RWPE2 (cell line): Measurements from ENCODE around the gene SLC15A4.
"Not testable (repeated sequence)": the region's sequence is repeated elsewhere in the genome, so short reads cannot be mapped to it uniquely, and the experiment has no call there.

ENCODE experiments used
- ATAC-seq: fragments of 200-7000 bp; cut with Tn5 transposase; 3 replicates; pipeline ENCODE4 v1.9.1; 2021; ENCODE audit warnings: low read depth
- DNase-seq: peaks from one replicate; pipeline ENCODE4 v3.0.0-alpha.2; 2020; ENCODE audit warnings: low spot score
- H3K27ac ChIP-seq: fragments of 450-650 bp; 2 replicates; pipeline ENCODE4 v1.5.1; 2017; ENCODE audit warnings: mild to moderate bottlenecking; ENCODE audit not compliant: poor library complexity, severe bottlenecking
- H3K27me3 ChIP-seq: fragments of 250-450 bp; sonication (Bioruptor Pico); 2 replicates; pipeline ENCODE4 v1.5.1; 2021; ENCODE audit warnings: mild to moderate bottlenecking, moderate library complexity; ENCODE audit not compliant: insufficient read depth, poor library complexity, severe bottlenecking
- H3K36me3 ChIP-seq: fragments of 250-450 bp; sonication (Bioruptor Pico); 2 replicates; pipeline ENCODE4 v1.5.1; 2020; ENCODE audit warnings: low read depth, mild to moderate bottlenecking, moderate library complexity
- H3K4me1 ChIP-seq: fragments of 250-450 bp; sonication (Bioruptor Pico); 2 replicates; pipeline ENCODE4 v1.5.1; 2021; ENCODE audit warnings: mild to moderate bottlenecking, moderate library complexity; ENCODE audit not compliant: insufficient read depth, poor library complexity, severe bottlenecking
- H3K4me3 ChIP-seq: fragments of 250-450 bp; sonication (Bioruptor Pico); 2 replicates; pipeline ENCODE4 v1.5.1; 2021; ENCODE audit warnings: mild to moderate bottlenecking, moderate library complexity; ENCODE audit not compliant: severe bottlenecking
- H3K9me3 ChIP-seq: fragments of 250-450 bp; sonication (Bioruptor Pico); 2 replicates; pipeline ENCODE4 v1.5.1; 2021; ENCODE audit warnings: mild to moderate bottlenecking, moderate library complexity; ENCODE audit not compliant: severe bottlenecking
- TF ChIP-seq, protein P1 (sequence below): fragments of 450-650 bp; IDR thresholded peaks from one replicate; pipeline ENCODE4 v1.5.1; 2017; ENCODE audit warnings: mild to moderate bottlenecking, moderate library complexity; ENCODE audit not compliant: poor library complexity, severe bottlenecking

Gene SLC15A4

DNA sequence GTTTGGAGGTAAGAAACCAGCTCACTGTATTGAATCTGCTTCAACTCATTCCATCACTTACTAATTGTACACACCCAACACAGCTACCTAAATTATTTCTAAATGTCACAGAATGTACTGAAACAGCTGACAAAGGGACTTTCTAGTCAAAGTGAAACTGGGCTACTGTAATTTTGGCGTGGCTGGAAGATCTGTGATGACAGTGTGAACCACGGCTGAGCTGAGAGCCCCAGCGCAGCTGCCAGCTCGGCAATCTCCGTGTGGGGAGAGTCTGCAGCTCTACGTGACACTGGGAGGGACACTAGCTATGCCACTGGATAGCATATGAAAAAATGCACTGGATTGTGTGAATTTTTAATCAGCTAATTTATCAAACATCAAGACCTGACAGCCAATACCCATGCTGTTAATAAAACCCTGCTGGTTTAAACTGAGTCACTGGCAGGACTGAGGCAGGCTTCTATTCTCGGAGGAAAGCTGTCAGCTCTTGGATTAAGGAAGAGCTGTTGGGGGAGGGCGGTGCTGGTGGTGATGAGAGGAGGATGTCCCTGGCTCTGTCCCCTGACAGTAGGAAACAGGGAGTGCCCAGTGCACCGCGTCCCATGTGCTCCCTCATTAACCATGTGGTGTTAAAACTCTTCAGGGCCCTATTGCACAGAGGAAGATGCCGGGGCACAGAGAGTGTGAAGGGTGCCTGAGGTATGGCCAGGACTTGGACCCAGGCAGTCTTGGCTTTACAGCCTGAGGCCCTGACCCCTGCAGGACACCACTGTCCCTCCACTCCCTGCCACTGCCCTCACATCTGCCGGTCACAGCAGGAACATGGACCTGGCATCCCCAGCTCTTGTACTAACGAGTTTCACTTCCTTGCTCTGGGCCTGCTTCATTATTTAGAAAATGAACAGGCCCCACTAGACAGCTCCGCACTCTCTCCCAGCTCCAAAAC is 13.3 kb downstream of the SLC15A4 start:
- H3K27me3 ChIP-seq, result no peaks in the 10 kb centered on the region
- TF ChIP-seq, protein P1, sequence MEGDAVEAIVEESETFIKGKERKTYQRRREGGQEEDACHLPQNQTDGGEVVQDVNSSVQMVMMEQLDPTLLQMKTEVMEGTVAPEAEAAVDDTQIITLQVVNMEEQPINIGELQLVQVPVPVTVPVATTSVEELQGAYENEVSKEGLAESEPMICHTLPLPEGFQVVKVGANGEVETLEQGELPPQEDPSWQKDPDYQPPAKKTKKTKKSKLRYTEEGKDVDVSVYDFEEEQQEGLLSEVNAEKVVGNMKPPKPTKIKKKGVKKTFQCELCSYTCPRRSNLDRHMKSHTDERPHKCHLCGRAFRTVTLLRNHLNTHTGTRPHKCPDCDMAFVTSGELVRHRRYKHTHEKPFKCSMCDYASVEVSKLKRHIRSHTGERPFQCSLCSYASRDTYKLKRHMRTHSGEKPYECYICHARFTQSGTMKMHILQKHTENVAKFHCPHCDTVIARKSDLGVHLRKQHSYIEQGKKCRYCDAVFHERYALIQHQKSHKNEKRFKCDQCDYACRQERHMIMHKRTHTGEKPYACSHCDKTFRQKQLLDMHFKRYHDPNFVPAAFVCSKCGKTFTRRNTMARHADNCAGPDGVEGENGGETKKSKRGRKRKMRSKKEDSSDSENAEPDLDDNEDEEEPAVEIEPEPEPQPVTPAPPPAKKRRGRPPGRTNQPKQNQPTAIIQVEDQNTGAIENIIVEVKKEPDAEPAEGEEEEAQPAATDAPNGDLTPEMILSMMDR, result no peak
- H3K4me3 ChIP-seq, result no peak overlapping the region
- no peak overlapping the region for H3K27ac ChIP-seq
- H3K4me1 ChIP-seq, result no peaks in the 10 kb centered on the region
- H3K36me3 ChIP-seq, result peaks cover 78% of the 10 kb centered on the region
- no peaks in the 10 kb centered on the region for H3K9me3 ChIP-seq
- ATAC-seq (no peak), DNase-seq (no peak)

GRCh38 chr12:128808651-128809050 is 15.1 kb downstream of the SLC15A4 start:
- TF ChIP-seq, protein P1, result no peak
- no peaks in the 10 kb centered on the region for H3K4me1 ChIP-seq
- DNase-seq, result no peak
- no peak overlapping the region for H3K4me3 ChIP-seq
- no peak for ATAC-seq
- peaks cover 81% of the 10 kb centered on the region for H3K36me3 ChIP-seq
- H3K27me3 ChIP-seq, result no peaks in the 10 kb centered on the region
- no peak overlapping the region for H3K27ac ChIP-seq
- no peaks in the 10 kb centered on the region for H3K9me3 ChIP-seq

DNA sequence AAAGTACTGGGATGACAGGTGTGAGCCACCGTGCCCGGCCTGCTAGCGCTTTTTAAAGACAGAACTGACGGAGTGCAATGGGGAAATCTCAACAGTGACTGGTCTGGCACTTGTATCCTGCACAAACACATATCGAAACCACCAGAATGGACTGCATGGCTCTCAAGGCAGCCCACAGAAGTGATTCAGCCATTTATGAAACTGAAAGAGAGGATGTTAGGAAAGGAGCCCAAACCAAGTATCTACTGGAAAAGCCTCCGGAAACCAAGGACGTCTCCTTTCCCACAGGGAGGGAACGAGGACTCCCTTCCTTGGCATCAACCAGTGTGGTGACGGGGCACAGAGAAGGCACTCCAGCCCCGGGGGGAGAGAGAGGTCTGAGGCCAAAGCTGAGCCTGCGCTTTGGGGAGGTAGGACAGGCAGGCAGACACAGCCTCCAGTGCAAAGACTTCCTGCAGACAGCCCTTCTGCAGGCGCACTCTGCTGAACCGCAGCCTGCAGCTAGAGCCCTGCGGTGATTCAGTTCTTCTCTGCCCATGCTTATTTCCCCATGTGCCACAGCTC is 16.5 kb downstream of the SLC15A4 start:
- Histone ChIP-seq H3K27me3 (no peaks in the 10 kb centered on the region), H3K9me3 (no peaks in the 10 kb centered on the region), H3K4me1 (no peaks in the 10 kb centered on the region), H3K27ac (no peak overlapping the region), H3K36me3 (peaks cover 76% of the 10 kb centered on the region), H3K4me3 (no peak overlapping the region)
- DNase-seq (no peak), ATAC-seq (no peak)
- TF ChIP-seq, protein P1, result no peak

DNA sequence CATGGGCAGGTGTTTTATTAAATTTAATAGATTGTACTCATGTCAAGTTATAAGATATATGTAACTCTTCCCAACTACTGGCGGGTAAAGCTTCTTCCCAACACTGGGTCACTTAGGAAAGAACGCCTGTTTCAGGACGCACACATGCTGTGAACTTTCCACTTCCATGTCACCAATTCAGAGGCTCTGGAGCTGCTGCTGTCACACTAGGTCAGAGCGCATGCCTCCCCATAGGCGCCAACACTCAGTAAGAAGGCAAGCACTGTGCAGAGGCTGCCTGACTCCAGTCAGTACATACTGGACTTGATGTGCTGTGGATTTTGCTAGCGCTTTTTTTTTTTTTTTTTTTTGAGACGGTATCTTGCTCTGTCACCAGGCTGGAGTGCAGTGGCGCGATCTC is 17.2 kb downstream of the SLC15A4 start:
- no peaks in the 10 kb centered on the region for H3K4me1 ChIP-seq
- H3K36me3 ChIP-seq, result peaks cover 73% of the 10 kb centered on the region
- no peaks in the 10 kb centered on the region for H3K9me3 ChIP-seq
- TF ChIP-seq, protein P1, result no peak
- H3K27ac ChIP-seq, result no peak overlapping the region
- H3K27me3 ChIP-seq, result no peaks in the 10 kb centered on the region
- DNase-seq (no peak), ATAC-seq (no peak)
- no peak overlapping the region for H3K4me3 ChIP-seq

GRCh38 chr12:128805406-128805805 is 18.4 kb downstream of the SLC15A4 start:
- not testable (repeated sequence) for H3K27me3 ChIP-seq, DNase-seq, H3K4me3 ChIP-seq, H3K4me1 ChIP-seq, H3K9me3 ChIP-seq, H3K27ac ChIP-seq, ATAC-seq
- peaks cover 78% of the 10 kb centered on the region for H3K36me3 ChIP-seq
